ENCODE data around the gene PRAME. TPM values are rescaled to one million over a fixed set of nuclear protein-coding genes. Genes with fewer than 3 reads are reported as not detected.

Gene PRAME
- total and polyA plus RNA-seq, 10 donors, result 0.04 to 0.24 (median 0.12) TPM; not detected in 6

DNA sequence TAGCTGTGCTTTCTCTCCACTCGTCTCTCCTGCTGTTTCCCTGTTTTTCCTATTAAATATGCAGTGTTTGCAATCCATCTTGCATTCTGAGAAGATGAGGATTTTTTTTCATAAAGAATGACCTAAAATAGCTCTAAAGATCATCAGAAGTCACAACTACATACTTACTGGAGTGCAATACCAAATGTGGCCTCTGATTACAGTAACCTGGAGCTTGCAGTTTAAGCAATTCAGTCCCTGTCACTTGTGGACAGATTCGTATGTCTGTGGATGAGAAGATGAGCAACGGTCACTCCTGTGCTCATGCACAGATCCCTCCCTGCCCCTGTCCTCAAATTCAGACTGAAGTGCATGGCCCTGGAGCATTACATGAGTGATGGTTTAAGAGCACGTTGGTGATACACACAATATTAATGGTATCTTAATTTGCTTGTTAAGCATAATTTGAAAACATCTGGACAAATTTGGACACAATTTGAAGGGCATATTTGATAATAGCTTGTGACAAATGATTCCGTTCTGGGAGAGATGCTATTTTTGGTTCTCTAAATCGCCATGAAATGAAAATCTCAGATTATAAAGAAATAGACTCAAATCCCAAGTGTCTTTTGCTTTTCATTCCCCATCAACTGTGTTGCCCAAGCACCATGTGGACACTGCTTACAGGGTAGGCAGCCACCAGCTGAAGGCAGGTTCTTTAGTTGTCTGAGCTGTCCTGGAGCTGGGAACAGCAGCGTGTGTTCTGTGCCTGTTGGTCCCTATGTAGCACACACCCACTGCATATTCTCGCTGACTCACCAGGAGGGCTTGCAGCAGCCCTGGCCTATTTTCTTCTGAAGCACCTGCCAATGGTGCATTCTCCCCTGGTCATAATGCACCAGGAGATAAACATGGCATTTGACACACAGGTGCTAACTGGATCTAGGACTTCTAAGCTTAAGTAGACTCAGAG, 32.6 kb upstream of the PRAME start:
- TF ChIP-seq POLR2A (IDR thresholded peaks at IDR 0.05), result no peak
- no peak for TF ChIP-seq POLR2AphosphoS5 (IDR thresholded peaks at IDR 0.05)
- TF ChIP-seq, protein P1, sequence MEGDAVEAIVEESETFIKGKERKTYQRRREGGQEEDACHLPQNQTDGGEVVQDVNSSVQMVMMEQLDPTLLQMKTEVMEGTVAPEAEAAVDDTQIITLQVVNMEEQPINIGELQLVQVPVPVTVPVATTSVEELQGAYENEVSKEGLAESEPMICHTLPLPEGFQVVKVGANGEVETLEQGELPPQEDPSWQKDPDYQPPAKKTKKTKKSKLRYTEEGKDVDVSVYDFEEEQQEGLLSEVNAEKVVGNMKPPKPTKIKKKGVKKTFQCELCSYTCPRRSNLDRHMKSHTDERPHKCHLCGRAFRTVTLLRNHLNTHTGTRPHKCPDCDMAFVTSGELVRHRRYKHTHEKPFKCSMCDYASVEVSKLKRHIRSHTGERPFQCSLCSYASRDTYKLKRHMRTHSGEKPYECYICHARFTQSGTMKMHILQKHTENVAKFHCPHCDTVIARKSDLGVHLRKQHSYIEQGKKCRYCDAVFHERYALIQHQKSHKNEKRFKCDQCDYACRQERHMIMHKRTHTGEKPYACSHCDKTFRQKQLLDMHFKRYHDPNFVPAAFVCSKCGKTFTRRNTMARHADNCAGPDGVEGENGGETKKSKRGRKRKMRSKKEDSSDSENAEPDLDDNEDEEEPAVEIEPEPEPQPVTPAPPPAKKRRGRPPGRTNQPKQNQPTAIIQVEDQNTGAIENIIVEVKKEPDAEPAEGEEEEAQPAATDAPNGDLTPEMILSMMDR (IDR thresholded peaks at IDR 0.05 in 8 of 11, conservative IDR thresholded peaks at IDR 0.05 in 3 of 11), result no peak
- H3K27me3 ChIP-seq (replicated peaks in 1 of 7), result peaks cover 0 to 8% (median 0%) of the 10 kb centered on the region in 7 donors
- DNase-seq, result no peak

DNA sequence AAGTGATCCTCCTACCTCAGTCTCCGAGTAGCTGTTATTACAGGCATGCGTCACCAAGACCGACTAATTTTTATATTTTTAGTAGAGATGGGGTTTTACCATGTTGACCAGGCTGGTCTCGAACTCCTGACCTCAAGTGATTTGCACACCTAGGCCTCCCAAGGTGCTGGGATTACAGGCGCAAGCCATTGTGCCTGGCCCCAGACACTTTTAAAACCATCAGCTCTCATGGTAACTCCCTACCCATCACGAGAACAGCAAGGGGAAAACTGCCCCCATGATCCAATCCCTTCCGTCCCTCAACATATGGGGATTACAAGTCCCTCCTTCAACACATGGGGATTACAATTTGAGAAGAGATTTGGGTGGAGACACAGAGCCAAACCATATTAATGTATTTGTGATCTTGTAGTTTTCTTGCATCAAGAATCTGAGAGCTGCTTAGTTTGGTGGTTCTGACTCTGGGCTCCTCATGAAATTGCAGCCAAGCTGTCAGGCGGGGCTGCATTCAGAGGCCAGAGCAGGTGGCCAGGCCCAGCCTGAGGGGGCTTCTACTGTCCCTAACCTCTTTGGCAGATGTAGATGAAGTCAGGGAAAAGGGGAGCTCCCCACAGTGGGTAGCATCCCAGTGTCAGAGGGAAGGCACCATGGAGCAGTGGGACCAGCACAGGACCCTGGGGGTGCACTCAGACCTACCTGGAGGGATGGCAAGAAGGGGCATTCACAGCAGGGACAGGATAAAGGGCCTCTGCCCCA, 31.2 kb upstream of the PRAME start:
- no peak for TF ChIP-seq POLR2A (IDR thresholded peaks at IDR 0.05)
- no peak for TF ChIP-seq POLR2AphosphoS5 (IDR thresholded peaks at IDR 0.05)
- TF ChIP-seq, protein P1 (IDR thresholded peaks at IDR 0.05 in 8 of 11, conservative IDR thresholded peaks at IDR 0.05 in 3 of 11), result no peak
- no peak overlapping the region for H3K27ac ChIP-seq
- no peak for DNase-seq
- H3K4me3 ChIP-seq, result no peak overlapping the region
- H3K36me3 ChIP-seq, result no peaks in the 10 kb centered on the region
- peaks cover 0 to 8% (median 0%) of the 10 kb centered on the region in 7 donors for H3K27me3 ChIP-seq (replicated peaks in 1 of 7)
- intact Hi-C loops (cut with DNase I; ENCODE audit: low total_unique reads), result loop anchor here (10.0 kb wide), 1 partner anchor 94 kb away; no protein-coding TSS in a partner anchor
- no peaks in the 10 kb centered on the region for H3K9me3 ChIP-seq
- WGBS, 5 donors, result 88 to 96% (median 91%) methylated on average over 8 of the region's 8 CpGs
- H3K4me1 ChIP-seq, result peaks cover 0 to 30% (median 4%) of the 10 kb centered on the region in 6 donors

More for the DNA sequence above, 32.6 kb upstream of the PRAME start:
- intact Hi-C loops (cut with DNase I; ENCODE audit: low total_unique reads), result loop anchor here (10.0 kb wide), 1 partner anchor 93 kb away; no protein-coding TSS in a partner anchor
- Histone ChIP-seq H3K4me3 (no peak overlapping the region), H3K36me3 (no peaks in the 10 kb centered on the region), H3K4me1 (peaks cover 0 to 22% (median 3%) of the 10 kb centered on the region in 6 donors), H3K9me3 (no peaks in the 10 kb centered on the region), H3K27ac (no peak overlapping the region)
- 66 to 84% (median 75%) methylated on average over 8 of the region's 8 CpGs for WGBS, 5 donors

DNA sequence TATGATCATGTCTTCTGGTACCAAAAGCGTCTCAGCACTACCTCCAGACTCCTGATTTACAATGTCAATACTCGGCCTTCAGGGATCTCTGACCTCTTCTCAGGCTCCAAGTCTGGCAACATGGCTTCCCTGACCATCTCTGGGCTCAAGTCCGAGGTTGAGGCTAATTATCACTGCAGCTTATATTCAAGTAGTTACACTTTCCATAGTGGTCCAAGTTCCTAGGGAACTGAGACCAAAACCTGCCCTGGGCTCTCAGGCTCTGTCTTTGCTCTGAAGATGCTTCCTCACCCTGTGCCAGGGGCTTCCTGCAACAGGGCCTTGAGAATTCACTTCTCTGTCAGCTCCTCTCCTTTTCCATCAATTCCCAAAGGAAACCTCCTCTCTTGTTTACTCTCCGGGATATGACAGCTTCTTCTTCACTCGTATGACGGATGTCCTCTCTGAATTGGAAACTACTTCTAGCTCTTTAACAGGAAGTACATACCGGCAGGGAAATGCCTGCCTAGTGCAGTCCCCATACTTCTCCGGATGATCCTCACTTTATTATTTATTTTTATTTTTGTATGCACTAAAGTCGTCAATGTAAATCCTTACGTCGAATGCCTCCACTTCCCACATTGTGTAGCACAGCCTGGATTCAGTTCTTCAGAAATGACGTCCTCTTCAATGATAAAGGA, 29.6 kb upstream of the PRAME start:
- 54 to 60% (median 58%) methylated on average over 12 of the region's 12 CpGs for WGBS, 5 donors
- no peaks in the 10 kb centered on the region for H3K9me3 ChIP-seq
- H3K4me3 ChIP-seq, result no peak overlapping the region
- no peak overlapping the region for H3K27ac ChIP-seq
- peaks cover 0 to 4% (median 0%) of the 10 kb centered on the region in 7 donors for H3K27me3 ChIP-seq (replicated peaks in 1 of 7)
- TF ChIP-seq POLR2AphosphoS5 (IDR thresholded peaks at IDR 0.05) (no peak), POLR2A (IDR thresholded peaks at IDR 0.05) (no peak)
- TF ChIP-seq, protein P1 (IDR thresholded peaks at IDR 0.05 in 8 of 11, conservative IDR thresholded peaks at IDR 0.05 in 3 of 11), result no peak
- no peak for DNase-seq
- H3K4me1 ChIP-seq, result peaks cover 0 to 24% (median 3%) of the 10 kb centered on the region in 6 donors
- intact Hi-C loops (cut with DNase I; ENCODE audit: low total_unique reads), result no loop called here
- no peaks in the 10 kb centered on the region for H3K36me3 ChIP-seq
